Measurements from ENCODE around the gene ATG4A. TPM values are rescaled to one million over a fixed set of nuclear protein-coding genes. Genes with fewer than 3 reads are reported as not detected.

The ATG4A gene
- total RNA-seq, 1 experiment from 2014 or later = 6.4 TPM

DNA sequence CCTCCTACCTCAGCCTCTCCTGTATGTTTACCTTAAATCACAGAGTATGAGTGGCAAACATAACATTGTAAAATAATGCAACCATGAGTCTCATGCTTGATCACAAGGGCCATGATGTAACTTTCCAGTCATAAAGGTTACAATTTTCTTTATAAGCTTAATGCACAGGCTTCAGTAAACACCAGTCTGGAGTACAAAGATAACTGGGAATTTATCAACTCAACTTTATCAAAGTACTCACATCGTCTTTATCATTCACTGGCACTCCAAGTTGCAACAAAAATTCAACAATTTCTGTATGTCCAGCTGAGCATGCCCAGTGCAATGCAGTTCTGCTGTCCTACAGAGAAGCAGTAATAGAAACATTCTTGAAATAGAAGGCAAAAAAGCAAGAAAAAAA, 3.1 kb upstream of the ATG4A start:
- Histone ChIP-seq H3K23ac (ENCODE audit: insufficient read length, low read depth, low read length) (no peak overlapping the region), H2BK20ac (ENCODE audit: low read depth, low read length, poor library complexity, severe bottlenecking) (no peak overlapping the region), H4K20me1 (ENCODE audit: control insufficient read depth, insufficient read depth, insufficient read length) (no peaks in the 10 kb centered on the region), H3K23me2 (ENCODE audit: insufficient read length, low read depth, low read length, poor library complexity, severe bottlenecking) (peaks cover 6% of the 10 kb centered on the region), H3K18ac (ENCODE audit: insufficient read length, low read depth, low read length) (no peak overlapping the region), H2BK12ac (ENCODE audit: insufficient read length, low read depth, low read length) (no peak overlapping the region), H4K8ac (replicated peaks; ENCODE audit: insufficient read length, low read depth, low read length) (no peak overlapping the region), H3K4ac (ENCODE audit: low read depth, low read length) (no peak overlapping the region), H2AK5ac (ENCODE audit: insufficient read length, low read length) (no peak overlapping the region), H3K27me3 (ENCODE audit: insufficient read depth, low read length) (no peaks in the 10 kb centered on the region), H2BK5ac (ENCODE audit: insufficient read length, low read length) (no peak overlapping the region), H2AFZ (ENCODE audit: low read length) (no peak overlapping the region), H3K27ac (ENCODE audit: insufficient read length, low read depth, low read length) (no peak overlapping the region), H3K79me1 (ENCODE audit: insufficient read depth, low read depth, low read length, poor library complexity, severe bottlenecking) (no peaks in the 10 kb centered on the region), H3K56ac (ENCODE audit: insufficient read length, low read depth, low read length) (no peak overlapping the region), H4K5ac (ENCODE audit: insufficient read length, low read depth, low read length) (no peak overlapping the region), H3K4me2 (ENCODE audit: insufficient read depth, insufficient read length, low read length) (no peak overlapping the region), H4K91ac (ENCODE audit: insufficient read length, low read depth, low read length) (no peak overlapping the region), H3T11ph (ENCODE audit: low read length) (no peak overlapping the region), H3K4me1 (ENCODE audit: insufficient read depth, low read length) (no peaks in the 10 kb centered on the region), H3K9me3 (ENCODE audit: control insufficient read depth, low read depth, low read length) (no peaks in the 10 kb centered on the region), H3K79me2 (ENCODE audit: insufficient read depth, low read length) (no peaks in the 10 kb centered on the region), H2BK120ac (ENCODE audit: low read depth, low read length, poor library complexity, severe bottlenecking) (no peak overlapping the region), H3K14ac (ENCODE audit: insufficient read depth, low read length) (no peak overlapping the region), H2BK15ac (ENCODE audit: low read depth, low read length) (no peak overlapping the region), H3K9ac (ENCODE audit: extremely low read depth, insufficient read length, low read length) (no peak overlapping the region)
- H3K9me3 Mint-ChIP-seq = no peaks in the 10 kb centered on the region
- peaks cover 6 to 33% (median 19%) of the 10 kb centered on the region in 3 experiments; a peak in 6 of 7 replicates for H3K36me3 Mint-ChIP-seq (ENCODE audit: insufficient read depth in 1 of 3, low read depth in 3 of 3)
- no peak for DNase-seq
- H3K27ac Mint-ChIP-seq = no peak overlapping the region
- no peaks in the 10 kb centered on the region for H3K27me3 Mint-ChIP-seq (ENCODE audit: low read depth)
- H3K4me3 Mint-ChIP-seq = no peak overlapping the region
- no CpG with 5 or more reads among the region's 1 CpG for WGBS (ENCODE audit: extremely low coverage, insufficient read length, low lambda C conversion rate)
- H3K4me1 Mint-ChIP-seq = peaks cover 4 to 5% of the 10 kb centered on the region in 2 experiments
- TF ChIP-seq, protein P1, sequence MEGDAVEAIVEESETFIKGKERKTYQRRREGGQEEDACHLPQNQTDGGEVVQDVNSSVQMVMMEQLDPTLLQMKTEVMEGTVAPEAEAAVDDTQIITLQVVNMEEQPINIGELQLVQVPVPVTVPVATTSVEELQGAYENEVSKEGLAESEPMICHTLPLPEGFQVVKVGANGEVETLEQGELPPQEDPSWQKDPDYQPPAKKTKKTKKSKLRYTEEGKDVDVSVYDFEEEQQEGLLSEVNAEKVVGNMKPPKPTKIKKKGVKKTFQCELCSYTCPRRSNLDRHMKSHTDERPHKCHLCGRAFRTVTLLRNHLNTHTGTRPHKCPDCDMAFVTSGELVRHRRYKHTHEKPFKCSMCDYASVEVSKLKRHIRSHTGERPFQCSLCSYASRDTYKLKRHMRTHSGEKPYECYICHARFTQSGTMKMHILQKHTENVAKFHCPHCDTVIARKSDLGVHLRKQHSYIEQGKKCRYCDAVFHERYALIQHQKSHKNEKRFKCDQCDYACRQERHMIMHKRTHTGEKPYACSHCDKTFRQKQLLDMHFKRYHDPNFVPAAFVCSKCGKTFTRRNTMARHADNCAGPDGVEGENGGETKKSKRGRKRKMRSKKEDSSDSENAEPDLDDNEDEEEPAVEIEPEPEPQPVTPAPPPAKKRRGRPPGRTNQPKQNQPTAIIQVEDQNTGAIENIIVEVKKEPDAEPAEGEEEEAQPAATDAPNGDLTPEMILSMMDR (conservative IDR thresholded peaks at IDR 0.05) = no peak

Data from H9 (cell line).